ENCODE data around the gene FKBP15. TPM values are rescaled to one million over a fixed set of nuclear protein-coding genes. Genes with fewer than 3 reads are reported as not detected.

FKBP15 gene
- total RNA-seq, 4 donors from 2014 or later, result 14.1 to 30.3 (median 23.1) TPM

DNA sequence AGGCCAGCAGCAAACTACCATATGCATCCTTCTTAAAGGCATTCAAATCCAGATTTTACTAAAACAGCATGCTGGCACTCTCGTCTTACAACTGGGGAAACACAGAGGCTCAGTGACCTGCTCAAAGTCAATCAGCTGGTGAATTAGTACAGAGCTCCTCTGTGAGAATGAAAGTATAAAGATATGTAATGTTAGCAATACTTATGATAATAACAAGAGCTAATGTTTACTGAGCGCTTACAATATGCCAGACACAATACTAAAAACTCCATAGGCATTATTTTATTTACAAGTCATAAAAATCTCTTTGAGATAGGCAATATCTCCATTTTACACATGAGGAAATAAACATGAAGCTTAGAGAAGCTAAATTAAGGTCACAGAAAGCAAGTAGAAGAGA, 28.6 kb downstream of the FKBP15 start:
- H3K27me3 ChIP-seq, result no peaks in the 10 kb centered on the region
- TF ChIP-seq POLR2A (IDR thresholded peaks at IDR 0.05), result no peak
- TF ChIP-seq, protein P1, sequence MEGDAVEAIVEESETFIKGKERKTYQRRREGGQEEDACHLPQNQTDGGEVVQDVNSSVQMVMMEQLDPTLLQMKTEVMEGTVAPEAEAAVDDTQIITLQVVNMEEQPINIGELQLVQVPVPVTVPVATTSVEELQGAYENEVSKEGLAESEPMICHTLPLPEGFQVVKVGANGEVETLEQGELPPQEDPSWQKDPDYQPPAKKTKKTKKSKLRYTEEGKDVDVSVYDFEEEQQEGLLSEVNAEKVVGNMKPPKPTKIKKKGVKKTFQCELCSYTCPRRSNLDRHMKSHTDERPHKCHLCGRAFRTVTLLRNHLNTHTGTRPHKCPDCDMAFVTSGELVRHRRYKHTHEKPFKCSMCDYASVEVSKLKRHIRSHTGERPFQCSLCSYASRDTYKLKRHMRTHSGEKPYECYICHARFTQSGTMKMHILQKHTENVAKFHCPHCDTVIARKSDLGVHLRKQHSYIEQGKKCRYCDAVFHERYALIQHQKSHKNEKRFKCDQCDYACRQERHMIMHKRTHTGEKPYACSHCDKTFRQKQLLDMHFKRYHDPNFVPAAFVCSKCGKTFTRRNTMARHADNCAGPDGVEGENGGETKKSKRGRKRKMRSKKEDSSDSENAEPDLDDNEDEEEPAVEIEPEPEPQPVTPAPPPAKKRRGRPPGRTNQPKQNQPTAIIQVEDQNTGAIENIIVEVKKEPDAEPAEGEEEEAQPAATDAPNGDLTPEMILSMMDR (IDR thresholded peaks at IDR 0.05), result no peak
- no peaks in the 10 kb centered on the region for H3K9me3 ChIP-seq
- H3K27ac ChIP-seq, result no peak overlapping the region
- no peaks in the 10 kb centered on the region for H3K4me1 ChIP-seq
- no peak overlapping the region for H3K4me3 ChIP-seq
- H3K36me3 ChIP-seq, result no peaks in the 10 kb centered on the region
- DNase-seq, result no peak
- intact Hi-C loops (cut with DNase I; ENCODE audit: low total_unique reads), result no loop called here

DNA sequence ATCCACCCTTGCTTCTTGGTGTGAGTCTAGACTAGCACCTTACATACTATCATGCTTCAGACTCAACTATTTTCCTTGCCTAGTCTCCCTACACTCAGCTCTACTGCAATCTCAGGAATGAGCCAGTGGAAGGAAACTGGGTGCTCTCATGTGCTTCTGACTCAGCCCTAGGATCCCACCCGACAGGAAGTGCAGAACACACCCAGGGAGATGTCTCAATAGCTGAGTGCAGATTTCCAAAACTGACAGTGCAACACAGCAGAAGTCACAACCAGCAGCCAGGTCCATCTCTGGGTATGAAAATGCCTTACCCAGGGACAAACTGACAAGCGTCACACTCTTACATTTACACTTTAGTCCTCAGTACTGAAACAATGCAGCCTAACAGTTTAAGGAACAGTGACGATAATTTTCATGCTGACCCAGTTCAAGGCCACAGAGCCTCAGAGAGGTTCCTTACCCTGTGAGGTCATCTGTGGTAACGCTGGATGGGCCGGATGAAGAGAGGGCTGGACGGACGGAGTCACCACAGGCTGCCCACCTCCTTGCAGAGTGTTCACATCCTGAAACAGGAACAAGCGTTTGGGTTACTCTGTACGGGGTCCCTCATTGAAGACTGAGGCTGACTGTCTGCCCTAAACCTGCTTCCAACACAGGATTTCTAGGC, 33.0 kb downstream of the FKBP15 start:
- Histone ChIP-seq H3K9me3 (no peaks in the 10 kb centered on the region), H3K4me3 (no peak overlapping the region), H3K27me3 (no peaks in the 10 kb centered on the region), H3K4me1 (no peaks in the 10 kb centered on the region), H3K36me3 (no peaks in the 10 kb centered on the region), H3K27ac (peak overlapping the region in 1 of 2 donors; percentile 0)
- intact Hi-C loops (cut with DNase I; ENCODE audit: low total_unique reads), result no loop called here
- DNase-seq, result peak in 1 of 2 donors; percentile 27
- TF ChIP-seq, protein P1 (IDR thresholded peaks at IDR 0.05), result no peak
- no peak for TF ChIP-seq POLR2A (IDR thresholded peaks at IDR 0.05)

DNA sequence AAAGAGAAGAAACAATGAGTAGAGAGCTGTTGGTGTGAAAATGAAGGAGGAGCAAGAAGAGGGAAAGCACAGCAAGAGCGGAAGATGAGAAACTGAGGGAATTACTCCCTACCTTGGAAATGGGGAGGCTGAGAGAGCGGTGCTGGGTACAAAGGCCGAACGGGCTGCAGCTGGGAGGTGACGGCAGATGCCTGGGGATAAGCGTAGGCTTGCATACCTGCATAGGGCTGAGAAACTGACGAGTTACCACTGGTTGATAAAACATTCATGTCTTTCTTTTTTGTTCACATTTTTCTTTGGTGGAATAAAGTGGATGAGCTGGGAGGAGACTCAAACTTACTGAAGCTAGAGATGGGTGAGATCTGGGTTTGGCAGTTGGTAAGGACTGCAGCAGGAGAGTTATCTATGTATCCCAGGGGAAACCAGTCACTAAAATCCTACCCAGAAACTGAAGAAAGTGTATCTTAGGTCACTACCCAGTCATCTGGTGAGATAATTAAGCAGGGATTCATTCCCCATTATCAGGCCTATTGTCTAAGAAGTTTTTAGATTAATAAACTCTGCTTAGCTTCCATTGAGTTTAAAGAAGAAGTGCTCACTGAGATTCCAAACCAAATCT, 34.8 kb downstream of the FKBP15 start:
- H3K4me1 ChIP-seq, result no peaks in the 10 kb centered on the region
- H3K9me3 ChIP-seq, result no peaks in the 10 kb centered on the region
- H3K4me3 ChIP-seq, result no peak overlapping the region
- H3K36me3 ChIP-seq, result no peaks in the 10 kb centered on the region
- no peak overlapping the region for H3K27ac ChIP-seq
- DNase-seq, result no peak
- intact Hi-C loops (cut with DNase I; ENCODE audit: low total_unique reads), result no loop called here
- TF ChIP-seq POLR2A (IDR thresholded peaks at IDR 0.05), result no peak
- TF ChIP-seq, protein P1 (IDR thresholded peaks at IDR 0.05), result no peak
- H3K27me3 ChIP-seq, result no peaks in the 10 kb centered on the region

DNA sequence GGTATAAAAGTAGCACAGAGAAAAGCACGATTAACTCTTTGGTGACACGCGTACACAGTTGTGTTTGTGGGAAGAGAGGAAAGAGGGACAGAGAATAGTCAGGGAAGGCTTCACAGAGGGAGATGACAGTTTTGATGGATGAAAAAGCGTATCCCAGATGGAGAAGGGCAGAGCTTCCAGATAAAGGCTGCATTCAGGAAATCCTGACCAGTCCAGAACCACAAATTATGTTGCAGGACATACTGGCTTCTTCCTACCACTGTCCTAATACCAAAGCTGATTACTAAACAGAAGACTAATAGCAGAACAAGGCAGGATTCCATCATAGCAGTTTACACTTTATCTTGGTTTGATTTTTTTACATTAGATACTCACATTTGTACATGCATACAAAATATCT, 35.8 kb downstream of the FKBP15 start:
- Histone ChIP-seq H3K9me3 (no peaks in the 10 kb centered on the region), H3K27ac (no peak overlapping the region), H3K36me3 (no peaks in the 10 kb centered on the region), H3K27me3 (no peaks in the 10 kb centered on the region), H3K4me1 (no peaks in the 10 kb centered on the region), H3K4me3 (no peak overlapping the region)
- no peak for DNase-seq
- intact Hi-C loops (cut with DNase I; ENCODE audit: low total_unique reads), result no loop called here
- no peak for TF ChIP-seq POLR2A (IDR thresholded peaks at IDR 0.05)
- TF ChIP-seq, protein P1 (IDR thresholded peaks at IDR 0.05), result no peak

DNA sequence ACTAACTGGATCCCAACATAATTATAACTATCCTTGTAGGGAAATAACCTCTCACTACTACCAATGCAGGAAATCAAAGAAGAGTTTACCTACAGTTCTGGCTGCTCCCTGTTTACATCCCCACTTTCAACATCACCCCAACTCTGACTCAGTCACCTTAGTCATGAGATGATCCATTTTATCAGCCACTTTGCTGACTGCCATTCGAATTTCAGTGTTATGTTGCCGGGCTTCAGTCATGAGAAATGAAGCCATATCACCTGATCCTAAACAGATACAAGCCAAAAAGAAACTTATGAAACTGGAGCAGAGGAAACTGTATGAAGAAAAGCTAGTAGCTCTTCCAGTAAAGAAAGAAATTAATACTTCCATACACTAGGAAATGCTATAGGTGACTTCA, 36.5 kb downstream of the FKBP15 start:
- intact Hi-C loops (cut with DNase I; ENCODE audit: low total_unique reads), result no loop called here
- no peaks in the 10 kb centered on the region for H3K36me3 ChIP-seq
- no peaks in the 10 kb centered on the region for H3K9me3 ChIP-seq
- TF ChIP-seq, protein P1 (IDR thresholded peaks at IDR 0.05), result no peak
- no peak for TF ChIP-seq POLR2A (IDR thresholded peaks at IDR 0.05)
- no peak overlapping the region for H3K27ac ChIP-seq
- no peaks in the 10 kb centered on the region for H3K27me3 ChIP-seq
- DNase-seq, result no peak
- no peak overlapping the region for H3K4me3 ChIP-seq
- no peaks in the 10 kb centered on the region for H3K4me1 ChIP-seq

Measured in uterus (tissue), 4 donors.